SK-N-SH treated with all-trans-retinoic acid at 6 μM for 48 hours (cell line): ENCODE results near the gene C16orf46.

Experiments used
- ATAC-seq: fragments of 200-7000 bp; cut with Tn5 transposase; 3 replicates; pipeline ENCODE4 v1.9.1; 2020; ENCODE audit warnings: mild to moderate bottlenecking, moderate library complexity
- ESRRG ChIP-seq: fragments of 250-450 bp; sonication (Bioruptor Pico); IDR thresholded peaks from 2 replicates; pipeline ENCODE4 v1.6.1; 2021; ENCODE audit warnings: mild to moderate bottlenecking
- OSR1 ChIP-seq: fragments of 250-450 bp; sonication (Bioruptor Pico); IDR thresholded peaks from 2 replicates; pipeline ENCODE4 v1.8.0; 2022; ENCODE audit warnings: moderate library complexity, mild to moderate bottlenecking, inconsistent platforms
- TCF4 ChIP-seq: fragments of 250-450 bp; sonication (Bioruptor Pico); IDR thresholded peaks from 2 replicates; pipeline ENCODE4 v1.8.0; 2021; ENCODE audit warnings: mild to moderate bottlenecking, moderate library complexity, borderline replicate concordance
- TOX ChIP-seq: fragments of 250-450 bp; sonication (Bioruptor Pico); IDR thresholded peaks from 2 replicates; pipeline ENCODE4 v1.8.0; 2021; ENCODE audit warnings: mild to moderate bottlenecking, moderate library complexity, borderline replicate concordance
- TF ChIP-seq, protein P1 (sequence below): fragments of 250-450 bp; sonication (Bioruptor Pico); IDR thresholded peaks from 2 replicates; pipeline ENCODE4 v1.5.0; 2020; ENCODE audit warnings: mild to moderate bottlenecking, moderate library complexity
- TF ChIP-seq, protein P2 (sequence below): fragments of 250-450 bp; sonication (Bioruptor Pico); IDR thresholded peaks from 2 replicates; pipeline ENCODE4 v1.8.0; 2020; ENCODE audit warnings: mild to moderate bottlenecking, moderate library complexity, borderline replicate concordance

The C16orf46 gene

DNA sequence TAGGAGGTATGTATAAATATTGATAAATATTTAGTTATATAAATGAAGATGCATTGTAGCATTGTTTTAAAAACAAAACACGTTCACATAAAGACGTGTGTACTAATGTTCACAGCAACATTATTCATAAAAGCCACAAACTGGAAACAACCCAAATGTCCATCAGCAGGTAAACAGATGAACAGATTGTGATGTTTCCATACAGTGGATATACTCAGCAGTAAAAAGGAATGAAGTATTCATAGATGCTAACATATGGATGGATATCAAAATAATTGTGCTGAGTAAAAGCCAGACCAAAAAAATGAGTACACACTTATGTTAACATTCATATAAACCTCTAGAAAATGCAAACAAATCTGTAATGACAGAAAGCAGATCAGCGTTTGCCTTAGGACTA lies 64.1 kb downstream of the C16orf46 start:
- ATAC-seq: no peak
- TF ChIP-seq ESRRG (no peak), OSR1 (CRISPR knock-in tag) (no peak), TCF4 (no peak), TOX (CRISPR knock-in tag) (no peak)
- TF ChIP-seq, protein P1, sequence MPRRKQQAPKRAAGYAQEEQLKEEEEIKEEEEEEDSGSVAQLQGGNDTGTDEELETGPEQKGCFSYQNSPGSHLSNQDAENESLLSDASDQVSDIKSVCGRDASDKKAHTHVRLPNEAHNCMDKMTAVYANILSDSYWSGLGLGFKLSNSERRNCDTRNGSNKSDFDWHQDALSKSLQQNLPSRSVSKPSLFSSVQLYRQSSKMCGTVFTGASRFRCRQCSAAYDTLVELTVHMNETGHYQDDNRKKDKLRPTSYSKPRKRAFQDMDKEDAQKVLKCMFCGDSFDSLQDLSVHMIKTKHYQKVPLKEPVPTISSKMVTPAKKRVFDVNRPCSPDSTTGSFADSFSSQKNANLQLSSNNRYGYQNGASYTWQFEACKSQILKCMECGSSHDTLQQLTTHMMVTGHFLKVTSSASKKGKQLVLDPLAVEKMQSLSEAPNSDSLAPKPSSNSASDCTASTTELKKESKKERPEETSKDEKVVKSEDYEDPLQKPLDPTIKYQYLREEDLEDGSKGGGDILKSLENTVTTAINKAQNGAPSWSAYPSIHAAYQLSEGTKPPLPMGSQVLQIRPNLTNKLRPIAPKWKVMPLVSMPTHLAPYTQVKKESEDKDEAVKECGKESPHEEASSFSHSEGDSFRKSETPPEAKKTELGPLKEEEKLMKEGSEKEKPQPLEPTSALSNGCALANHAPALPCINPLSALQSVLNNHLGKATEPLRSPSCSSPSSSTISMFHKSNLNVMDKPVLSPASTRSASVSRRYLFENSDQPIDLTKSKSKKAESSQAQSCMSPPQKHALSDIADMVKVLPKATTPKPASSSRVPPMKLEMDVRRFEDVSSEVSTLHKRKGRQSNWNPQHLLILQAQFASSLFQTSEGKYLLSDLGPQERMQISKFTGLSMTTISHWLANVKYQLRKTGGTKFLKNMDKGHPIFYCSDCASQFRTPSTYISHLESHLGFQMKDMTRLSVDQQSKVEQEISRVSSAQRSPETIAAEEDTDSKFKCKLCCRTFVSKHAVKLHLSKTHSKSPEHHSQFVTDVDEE: no peak
- TF ChIP-seq, protein P2, sequence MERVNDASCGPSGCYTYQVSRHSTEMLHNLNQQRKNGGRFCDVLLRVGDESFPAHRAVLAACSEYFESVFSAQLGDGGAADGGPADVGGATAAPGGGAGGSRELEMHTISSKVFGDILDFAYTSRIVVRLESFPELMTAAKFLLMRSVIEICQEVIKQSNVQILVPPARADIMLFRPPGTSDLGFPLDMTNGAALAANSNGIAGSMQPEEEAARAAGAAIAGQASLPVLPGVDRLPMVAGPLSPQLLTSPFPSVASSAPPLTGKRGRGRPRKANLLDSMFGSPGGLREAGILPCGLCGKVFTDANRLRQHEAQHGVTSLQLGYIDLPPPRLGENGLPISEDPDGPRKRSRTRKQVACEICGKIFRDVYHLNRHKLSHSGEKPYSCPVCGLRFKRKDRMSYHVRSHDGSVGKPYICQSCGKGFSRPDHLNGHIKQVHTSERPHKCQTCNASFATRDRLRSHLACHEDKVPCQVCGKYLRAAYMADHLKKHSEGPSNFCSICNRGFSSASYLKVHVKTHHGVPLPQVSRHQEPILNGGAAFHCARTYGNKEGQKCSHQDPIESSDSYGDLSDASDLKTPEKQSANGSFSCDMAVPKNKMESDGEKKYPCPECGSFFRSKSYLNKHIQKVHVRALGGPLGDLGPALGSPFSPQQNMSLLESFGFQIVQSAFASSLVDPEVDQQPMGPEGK: no peak
